Hematopoietic multipotent progenitor cell treated with erythropoietin and hydrocortisone succinate and interleukin-3 and kit ligand, for 4 days (in vitro differentiated cells): ENCODE data around the gene ZNF432.
"Not testable (repeated sequence)": the region's sequence is repeated elsewhere in the genome, so short reads cannot be mapped to it uniquely, and the experiment has no call there.

Source experiments
- DNase-seq: peaks from one replicate; pipeline ENCODE4 v3.0.0-alpha.2; 2015

Gene ZNF432

DNA sequence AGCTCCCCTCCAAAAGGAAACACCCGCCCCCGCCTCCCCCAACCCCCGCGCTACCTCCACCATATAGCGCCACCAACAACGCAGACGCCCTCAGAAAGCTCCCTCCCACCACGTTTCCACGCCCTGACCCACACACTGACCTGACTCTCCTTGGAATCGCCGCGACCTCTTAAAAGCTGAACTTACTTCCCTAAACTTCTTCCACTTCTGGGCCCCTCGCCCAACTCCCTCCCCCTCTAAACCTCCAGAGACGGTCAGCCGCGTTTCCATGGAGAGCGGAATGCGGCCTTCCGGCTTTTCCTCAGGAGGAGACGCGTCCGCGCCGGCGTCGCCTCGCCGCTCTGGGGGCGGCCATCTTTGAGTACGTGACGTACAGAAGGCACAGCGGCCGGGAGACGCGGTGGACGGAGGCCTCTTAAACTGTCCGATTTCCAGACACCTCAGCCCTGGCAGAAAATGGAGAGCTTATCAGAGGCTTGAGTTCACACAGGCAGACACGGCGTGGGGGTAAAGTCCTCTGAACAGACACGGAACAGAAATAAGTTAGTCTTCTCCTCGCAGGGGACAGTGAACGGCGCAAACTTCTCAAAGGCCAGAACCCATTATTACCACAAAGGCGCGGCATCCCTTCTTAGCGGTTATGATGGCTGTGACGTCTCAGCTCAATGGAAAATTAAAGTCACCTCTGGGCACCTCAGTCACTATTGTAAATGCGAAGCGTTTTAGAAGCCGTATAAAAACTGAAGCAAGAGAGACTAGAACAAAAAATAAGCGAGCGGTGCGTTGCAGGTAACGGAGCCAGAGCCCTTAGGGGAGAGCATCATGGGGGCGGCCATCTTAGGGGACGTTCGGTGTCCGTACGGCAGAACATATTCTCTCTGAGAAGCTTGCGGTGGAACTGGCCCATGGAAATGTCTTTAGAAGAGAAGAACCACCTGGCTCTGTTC, at the start of gene ZNF432:
Gene ZNF432 (minus strand): TSS at position 284 of the 947 bp plus-strand sequence. CDS start 1,970 bp downstream, outside the sequence.
- peak; percentile 96 for DNase-seq

DNA sequence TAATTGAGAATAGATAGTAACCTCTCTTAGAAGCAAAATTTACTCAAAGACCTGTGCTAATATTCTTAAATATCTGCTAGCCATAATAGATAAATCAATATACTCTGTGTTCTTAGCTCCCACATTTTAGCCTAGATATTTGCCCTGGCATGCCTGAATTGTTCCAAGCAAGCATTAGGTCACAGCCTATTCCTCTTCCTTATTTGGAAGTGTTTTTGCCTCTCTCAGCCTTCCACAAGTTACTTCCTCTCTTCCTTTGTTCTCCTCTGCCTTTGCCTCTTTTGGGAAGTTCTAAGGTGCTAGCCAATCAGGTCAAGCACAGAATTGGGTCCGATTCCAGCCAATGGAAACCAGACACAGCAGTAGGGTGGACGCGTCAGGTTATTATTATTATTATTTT, 47.8 kb upstream of the ZNF432 start:
- DNase-seq: not testable (repeated sequence)

DNA sequence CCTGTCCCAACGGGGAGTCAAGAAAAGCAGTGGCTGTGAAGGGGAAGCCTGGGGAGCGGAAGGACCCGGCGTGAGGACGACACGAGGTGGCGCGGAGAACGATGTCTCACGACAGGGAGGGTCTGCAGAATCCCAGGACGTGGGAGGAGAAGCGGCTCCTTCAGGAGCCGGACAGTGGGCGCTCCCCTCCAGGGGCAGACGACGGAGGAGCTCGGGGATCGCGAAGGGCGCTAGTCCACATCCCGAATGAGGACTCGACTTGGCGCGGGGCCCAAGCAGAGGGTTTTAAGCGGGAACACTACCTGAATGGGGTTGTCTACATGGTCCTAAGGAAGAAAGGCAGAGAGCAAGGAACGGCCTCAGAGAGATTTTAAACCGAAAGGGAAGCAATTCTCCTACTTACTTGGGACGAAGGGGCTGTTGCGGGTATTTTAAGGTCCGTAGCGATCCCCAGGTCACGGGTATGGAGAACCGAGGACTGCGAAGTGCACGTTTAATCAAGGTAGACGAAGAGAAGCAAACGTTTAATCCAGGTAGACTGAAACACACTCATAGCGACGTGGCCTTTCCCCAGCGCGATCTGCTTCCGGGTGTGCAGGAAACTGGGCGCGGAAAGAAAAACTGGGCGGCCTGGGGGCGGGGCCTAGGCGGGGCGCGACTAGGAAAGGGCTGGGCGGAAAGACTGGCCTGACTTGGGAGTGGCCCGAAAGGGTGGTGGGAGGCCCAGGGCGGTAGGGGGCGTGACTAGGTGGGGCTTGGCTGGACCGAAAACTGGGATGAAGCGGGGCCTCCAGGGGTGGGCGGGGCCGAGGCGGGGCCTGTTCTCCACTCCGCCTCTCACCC, 46.8 kb upstream of the ZNF432 start, which contains the start of gene ZNF841:
Gene ZNF841 (minus strand): TSS at position 594 of the 843 bp plus-strand sequence. CDS start 10,964 bp downstream, outside the sequence.
- DNase-seq: peak; percentile 93

DNA sequence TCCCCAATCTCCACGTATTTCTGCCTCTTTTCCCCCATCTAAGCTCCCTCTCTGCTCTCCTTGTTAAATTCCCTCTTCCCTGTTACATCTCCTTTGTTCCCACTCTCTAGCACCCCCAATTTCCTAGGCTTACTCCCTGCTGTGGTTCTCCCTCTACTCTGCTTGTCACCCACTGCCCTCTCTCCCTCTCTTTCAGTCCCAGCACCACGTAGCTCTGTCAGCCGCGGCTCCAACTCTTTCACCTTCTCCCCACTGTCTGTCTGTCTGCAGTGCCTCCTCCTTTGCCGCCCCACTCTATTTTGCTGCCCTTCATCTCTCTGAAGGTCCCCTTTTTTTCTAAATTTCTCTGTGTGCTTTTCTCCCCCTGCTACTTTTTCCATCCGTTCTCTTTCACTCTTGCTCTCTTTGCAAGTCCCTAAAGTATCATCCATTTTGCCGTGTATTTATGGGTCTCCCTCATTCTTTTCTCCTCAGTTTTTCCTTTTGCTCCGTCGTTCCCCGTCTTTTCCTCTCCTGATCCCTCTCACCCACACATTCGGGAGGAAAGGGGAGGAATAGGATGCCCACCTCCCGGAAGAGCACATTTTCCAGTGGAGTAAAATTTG, 46.0 kb upstream of the ZNF432 start:
- peak; percentile 23 for DNase-seq

DNA sequence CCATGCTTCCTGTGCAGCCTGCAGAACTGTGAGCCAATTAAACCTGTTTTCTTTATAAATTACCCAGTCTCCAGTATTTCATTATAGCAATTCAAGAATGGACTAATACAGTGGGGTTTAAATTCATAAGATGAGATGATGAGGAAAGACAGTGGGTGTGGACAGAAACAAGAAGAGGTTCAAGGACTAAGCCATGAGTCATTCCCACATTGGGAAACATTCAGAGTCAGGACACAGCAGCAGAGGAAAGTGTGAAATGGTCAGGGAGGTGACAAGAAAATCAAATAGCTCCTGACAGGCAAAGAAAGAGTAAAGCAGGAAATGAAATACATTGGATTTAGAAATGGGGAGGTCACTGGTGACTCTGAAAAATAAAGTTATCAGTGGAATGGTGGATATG, 37.8 kb upstream of the ZNF432 start:
- no peak for DNase-seq

DNA sequence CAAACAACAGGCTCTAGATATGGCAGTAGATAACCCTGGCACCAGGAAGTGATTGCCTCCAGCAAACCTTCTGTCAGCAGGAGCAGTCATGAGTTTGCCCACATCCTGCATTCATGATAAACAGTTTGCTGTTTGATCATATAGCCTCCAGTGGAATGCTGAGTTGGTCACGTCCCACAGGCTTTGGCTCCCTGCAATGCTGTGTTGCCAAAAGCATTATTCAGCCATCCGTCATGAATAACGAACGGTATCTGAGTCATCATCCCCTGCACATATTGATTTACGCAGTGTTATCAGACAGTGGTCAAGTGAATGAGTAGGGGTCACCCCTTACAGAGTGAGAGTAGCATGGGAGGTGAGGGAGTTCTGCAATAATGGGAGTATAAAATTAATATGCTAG, 21.9 kb upstream of the ZNF432 start:
- no peak for DNase-seq

DNA sequence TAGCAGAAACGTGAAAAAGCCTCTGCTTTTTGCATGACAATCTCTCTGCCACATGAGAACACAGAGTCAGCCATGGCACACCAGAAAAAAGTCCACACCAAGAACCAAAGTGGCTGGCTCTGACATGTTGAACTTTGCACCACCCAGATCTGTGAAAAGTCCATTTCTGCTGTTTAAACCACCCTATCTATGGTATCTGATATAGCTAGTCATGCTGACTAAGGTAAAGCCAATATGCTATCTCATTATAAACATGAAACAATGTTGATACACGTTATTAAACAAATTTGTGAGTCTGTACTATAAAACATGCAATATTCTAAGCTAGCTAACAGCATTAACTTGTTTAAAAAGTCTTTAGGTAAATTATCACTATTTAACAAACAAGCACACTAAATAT, 21.0 kb upstream of the ZNF432 start:
- no peak for DNase-seq

DNA sequence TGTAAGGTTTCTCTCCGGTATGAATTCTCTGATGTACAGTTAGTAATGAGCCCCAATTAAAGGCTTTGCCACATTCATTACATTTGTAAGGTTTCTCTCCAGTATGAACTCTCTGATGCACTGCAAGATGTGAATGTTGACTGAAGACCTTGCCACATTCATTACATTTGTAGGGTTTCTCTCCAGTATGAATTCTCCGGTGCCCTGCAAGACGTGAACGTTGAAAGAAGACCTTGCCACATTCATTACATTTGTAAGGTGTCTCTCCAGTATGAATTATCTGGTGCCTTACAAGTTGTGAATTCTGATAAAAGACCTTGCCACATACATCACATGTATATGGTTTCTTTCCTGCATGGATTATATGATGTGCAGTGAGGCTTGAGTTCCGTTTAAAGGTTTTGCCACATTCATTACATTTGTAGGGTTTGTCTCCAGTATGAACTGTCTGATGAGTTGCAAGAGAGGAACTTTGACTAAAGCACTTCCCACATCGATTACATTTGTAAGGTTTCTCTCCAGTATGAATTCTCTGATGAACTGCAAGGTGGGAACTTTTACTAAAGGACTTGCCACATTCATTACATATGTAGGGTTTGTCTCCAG, 17.7 kb upstream of the ZNF432 start:
- DNase-seq: no peak

DNA sequence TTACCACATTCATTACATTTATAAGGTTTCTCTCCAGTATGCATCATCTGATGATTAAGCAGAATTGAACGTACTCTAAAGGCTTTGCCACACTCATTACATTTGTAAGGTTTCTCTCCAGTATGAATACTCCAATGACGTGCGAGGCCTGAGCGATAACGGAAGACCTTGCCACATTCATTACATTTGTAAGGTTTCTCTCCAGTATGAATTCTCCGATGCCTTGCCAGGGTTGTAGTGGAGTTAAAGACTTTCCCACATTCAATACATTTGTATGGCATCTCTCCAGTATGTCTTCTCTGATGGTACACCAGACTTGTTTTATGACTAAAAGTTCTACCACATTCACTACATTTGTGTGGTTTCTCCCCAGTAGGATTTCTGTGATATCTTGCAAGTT, 16.8 kb upstream of the ZNF432 start:
- DNase-seq: no peak

DNA sequence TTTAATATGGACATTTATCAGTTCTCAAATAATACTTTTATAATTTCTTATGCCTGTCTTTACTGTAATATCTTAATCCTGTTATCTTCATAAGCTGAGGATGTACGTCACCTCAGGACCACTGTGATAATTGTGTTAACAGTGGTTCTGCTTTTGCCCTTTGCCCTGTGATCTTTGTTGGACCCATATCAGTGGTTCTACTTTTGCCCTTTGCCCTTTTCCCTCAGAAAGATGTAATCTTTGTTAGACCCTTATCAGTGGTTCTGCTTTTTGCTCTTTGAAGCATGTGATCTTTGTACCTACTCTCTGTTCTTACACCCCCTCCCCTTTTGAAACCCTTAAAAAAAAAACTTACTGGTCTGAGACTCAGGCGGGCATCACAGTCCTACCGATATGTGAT, 7.8 kb upstream of the ZNF432 start:
- DNase-seq: not testable (repeated sequence)

DNA sequence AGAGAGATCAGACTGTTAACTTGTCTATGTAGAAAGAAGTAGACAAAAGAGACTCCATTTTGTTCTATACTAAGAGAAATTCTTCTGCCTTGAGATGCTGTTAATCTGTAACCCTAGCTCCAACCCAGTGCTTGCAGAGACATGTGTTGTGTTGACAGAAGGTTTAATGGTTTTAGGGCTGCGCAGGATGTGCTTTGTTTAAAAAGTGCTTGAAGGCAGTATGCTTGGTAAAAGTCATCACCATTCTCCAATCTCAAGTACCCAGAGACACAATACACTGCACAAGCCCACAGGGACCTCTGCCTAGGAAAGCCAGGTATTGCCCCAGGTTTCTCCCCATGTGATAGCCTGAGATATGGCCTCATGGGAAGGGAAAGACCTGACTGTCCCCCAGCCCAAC, 3.1 kb upstream of the ZNF432 start:
- not testable (repeated sequence) for DNase-seq

DNA sequence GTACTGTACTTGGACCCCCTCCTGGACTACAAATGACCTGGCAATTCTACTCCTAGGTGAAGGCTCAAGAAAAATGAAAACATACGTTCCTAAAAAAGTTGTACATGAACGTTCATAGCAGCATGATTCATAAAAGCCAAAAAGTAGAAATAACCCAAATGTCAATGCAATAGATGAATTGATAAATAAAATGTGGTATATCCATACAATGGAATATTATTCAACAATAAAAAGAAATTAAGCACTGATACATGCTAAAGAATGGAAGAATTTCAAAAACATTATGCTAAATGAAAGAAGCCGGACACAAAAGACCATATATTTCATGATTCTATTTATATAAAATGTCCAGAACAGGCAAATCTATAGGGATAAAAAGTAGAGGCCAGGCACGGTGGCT, 9.5 kb downstream of the ZNF432 start:
- DNase-seq: no peak

DNA sequence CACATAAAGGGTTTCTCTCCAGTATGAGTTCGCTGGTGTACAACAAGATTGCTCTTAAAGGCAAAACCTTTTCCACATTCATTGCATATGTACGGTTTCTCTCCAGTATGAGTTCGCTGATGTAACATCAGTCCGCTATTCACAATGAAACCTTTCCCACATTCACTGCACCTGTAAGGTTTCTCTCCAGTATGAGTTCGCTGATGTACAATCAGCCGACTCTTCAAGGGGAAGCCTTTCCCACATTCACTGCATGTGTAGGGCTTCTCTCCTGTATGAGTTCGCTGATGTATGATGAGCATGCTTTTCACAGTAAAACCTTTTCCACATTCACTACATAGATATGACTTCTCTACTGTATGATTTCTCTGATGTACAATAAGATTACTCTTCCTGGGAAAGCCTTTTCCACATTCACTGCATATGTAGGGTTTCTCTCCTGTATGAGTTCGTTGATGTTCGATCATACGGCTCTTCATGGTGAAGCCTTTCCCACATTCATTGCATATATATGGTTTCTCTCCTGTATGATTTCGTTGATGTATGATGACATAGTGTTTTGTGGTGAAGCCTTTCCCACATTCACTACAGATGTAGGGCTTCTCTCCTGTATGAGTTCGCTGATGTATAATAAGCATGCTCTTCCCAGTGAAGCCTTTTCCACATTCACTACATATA, 14.4 kb downstream of the ZNF432 start:
- DNase-seq: peak; percentile 10

DNA sequence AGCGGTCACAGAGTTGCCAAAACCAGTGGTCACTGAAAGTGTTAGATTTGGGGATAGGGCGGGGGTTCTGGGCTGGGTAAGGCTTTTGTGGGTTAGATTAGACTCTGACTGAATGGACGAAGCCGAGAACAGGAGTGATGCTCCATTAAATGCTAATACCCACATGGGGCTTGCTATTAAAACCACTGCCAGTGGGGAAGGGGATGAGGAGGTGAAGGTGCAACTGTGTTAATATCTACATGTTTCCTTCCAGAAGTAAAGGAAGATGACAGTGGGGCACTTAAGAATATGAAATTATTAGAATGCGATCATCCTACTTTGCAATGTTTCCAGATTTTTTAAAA, 19.9 kb downstream of the ZNF432 start:
- no peak for DNase-seq

DNA sequence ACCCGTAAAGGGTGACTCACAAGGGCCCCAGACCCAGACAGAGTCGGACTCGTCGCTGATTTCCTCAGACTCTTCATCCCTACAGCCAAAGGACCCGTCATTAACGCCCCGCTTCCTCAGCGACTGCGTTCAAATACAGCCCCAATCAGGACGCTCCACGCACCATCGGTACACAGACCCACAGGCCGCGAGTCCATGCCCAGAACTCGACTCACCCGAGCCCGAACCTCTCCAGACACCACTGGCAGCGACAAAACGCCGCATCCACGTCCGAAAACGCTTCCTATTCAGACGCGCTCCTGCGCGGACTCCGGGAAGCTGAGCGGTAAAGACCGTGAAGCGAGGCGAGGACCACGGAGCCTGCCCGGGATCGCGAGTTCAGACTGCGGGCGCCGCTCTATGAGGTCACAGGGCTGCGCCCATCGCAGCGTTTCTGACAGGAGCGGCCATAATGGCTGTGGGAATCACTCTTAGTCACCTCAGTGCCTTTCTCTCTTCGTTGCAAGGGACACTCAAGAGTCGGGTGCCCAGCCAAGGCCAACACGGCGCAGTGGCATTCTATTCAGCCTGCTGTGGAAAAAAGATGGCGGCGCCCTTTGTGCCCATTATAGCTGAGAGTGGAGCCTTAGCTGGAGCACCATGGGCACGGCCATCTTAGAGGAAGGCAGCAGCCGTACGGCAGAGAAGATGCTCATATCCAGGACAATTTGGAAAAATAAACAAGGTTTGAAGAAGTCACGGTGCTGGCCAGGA, 20.4 kb downstream of the ZNF432 start, which contains the start of gene ZNF614:
Gene ZNF614 (minus strand): TSS at position 353 of the 753 bp plus-strand sequence. CDS start 2,634 bp downstream, outside the sequence.
- peak; percentile 93 for DNase-seq

DNA sequence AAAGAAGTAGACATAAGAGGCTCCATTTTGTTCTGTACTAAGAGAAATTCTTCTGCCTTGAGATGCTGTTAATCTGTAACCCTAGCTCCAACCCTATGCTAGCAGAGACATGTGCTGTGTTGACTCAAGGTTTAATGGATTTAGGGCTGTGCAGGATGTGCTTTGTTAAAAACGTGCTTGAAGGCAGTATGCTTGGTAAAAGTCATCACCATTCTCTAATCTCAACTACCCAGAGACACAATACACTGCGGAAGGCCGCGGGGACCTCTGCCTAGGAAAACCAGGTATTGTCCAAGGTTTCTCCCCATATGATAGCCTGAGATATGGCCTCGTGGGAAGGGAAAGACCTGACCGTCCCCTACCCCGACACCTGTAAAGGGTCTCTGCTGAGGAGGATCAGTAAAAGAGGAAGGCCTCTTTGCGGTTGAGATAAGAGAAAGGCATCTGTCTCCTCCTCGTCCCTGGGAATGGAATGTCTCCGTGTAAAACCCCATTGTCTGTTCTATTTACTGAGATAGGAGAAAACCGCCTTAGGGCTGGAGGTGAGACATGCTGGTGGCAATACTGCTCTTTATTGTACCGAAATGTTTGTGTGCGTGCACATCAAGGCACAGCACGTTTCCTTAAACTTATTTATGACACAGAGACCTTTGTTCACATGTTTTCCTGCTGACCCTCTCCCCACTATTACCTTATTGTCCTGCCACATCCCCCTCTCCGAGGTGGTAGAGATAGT, 22.2 kb downstream of the ZNF432 start:
- not testable (repeated sequence) for DNase-seq

DNA sequence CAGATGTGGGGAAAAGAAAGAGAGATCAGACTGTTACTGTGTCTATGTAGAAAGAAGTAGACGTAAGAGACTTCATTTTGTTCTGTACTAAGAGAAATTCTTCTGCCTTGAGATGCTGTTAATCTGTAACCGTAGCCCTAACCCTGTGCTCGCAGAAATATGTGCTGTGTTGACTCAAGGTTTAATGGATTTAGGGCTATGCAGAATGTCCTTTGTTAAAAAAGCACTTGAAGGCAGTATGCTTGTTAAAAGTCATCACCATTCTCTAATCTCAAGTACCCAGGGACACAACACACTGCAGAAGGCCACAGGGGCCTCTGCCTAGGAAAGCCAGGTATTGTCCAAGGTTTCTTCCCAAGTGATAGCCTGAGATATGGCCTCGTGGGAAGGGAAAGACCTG, 24.2 kb downstream of the ZNF432 start:
- DNase-seq: not testable (repeated sequence)

DNA sequence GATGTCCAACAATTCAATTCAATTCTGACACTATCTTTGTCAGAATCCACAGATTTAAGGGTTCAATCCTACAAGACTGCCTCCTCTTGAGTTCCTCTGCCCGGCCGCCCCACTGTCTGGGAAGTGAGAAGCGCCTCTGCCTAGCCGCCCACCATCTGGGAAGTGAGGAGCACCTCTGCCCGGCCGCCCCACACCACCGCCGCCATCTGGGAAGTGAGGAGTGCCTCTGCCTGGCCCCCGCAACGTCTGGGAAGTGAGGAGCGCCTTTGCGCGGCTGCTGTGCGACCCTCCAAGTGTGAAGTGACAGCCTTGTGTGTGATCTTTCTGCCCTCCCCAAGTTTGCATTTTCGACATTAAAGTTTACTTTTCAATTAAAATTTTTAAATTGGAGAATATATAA, 26.4 kb downstream of the ZNF432 start:
- no peak for DNase-seq

DNA sequence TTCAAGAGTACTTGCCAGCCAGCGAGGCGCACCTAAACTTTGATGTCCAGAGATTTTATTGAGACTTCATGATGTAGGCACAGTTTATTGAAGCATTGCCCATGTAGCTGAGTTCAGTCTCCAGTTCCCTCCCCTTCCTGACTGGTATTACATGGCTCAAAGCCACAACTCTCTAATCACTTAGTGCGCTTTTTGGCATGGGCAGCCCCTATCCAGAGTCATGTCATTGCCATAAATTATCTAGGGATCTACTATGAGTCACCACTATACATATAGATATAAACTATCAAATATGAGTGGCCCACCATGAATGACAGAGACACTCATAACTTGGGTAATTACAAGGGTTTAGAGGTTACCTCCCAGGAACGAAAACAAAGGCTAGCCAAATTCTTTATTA, 28.1 kb downstream of the ZNF432 start:
- no peak for DNase-seq

DNA sequence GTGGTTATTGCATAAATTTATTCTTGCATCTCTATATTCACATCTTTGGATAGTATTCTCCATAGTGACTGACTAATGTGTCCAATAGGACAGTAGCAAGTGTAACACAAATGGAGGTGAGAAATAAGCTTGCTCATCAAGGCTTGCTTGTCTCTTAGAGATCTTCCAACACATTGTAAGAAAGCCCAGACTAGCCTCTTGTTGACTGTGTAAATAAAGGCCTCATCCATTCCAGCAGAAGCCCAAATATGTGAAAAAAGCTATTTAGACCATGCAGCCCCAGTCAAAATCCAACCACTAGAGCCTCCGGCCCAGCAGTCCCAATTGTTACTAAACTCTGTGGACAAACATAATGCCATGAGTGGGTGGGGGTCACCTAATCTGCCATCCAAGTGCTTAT, 38.0 kb downstream of the ZNF432 start:
- DNase-seq: no peak
